ENCODE measurements around the gene FOXM1. TPM values are rescaled to one million over a fixed set of nuclear protein-coding genes. Genes with fewer than 3 reads are reported as not detected.
A peak's percentile ranks its signal among the peaks of the same experiment; 100 is the strongest.

Gene FOXM1
- polyA plus RNA-seq, 3 donors, result 26.6 to 37.2 (median 35.1) TPM

GRCh38 chr12:2855546-2855945 lies 21.4 kb downstream of the FOXM1 start:
- DNase-seq (ENCODE audit: extremely low read depth in 1 of 11, low read depth in 9 of 11, low spot score in 4 of 11), result no peak

GRCh38 chr12:2854669-2855453 lies 22.1 kb downstream of the FOXM1 start:
- no peak for DNase-seq (ENCODE audit: extremely low read depth in 1 of 11, low read depth in 9 of 11, low spot score in 4 of 11)

GRCh38 chr12:2853626-2854025 lies 23.3 kb downstream of the FOXM1 start:
- DNase-seq (ENCODE audit: extremely low read depth in 1 of 11, low read depth in 9 of 11, low spot score in 4 of 11), result peak in 7 of 11 donors; percentile 61 to 77 (median 74)

- DNase-seq (ENCODE audit: extremely low read depth in 1 of 11, low read depth in 9 of 11, low spot score in 4 of 11), result no peak
Observed at GRCh38 chr12:2851931-2852330, 25.0 kb downstream of the FOXM1 start.

GRCh38 chr12:2845280-2845679 lies 31.7 kb downstream of the FOXM1 start:
- peak in 5 of 11 donors; percentile 42 to 53 (median 44) for DNase-seq (ENCODE audit: extremely low read depth in 1 of 11, low read depth in 9 of 11, low spot score in 4 of 11)

- DNase-seq (ENCODE audit: extremely low read depth in 1 of 11, low read depth in 9 of 11, low spot score in 4 of 11), result no peak
Observed at GRCh38 chr12:2844786-2845185, 32.2 kb downstream of the FOXM1 start.

- no peak for DNase-seq (ENCODE audit: extremely low read depth in 1 of 11, low read depth in 9 of 11, low spot score in 4 of 11)
Observed at GRCh38 chr12:2842948-2843347, 34.0 kb downstream of the FOXM1 start.

GRCh38 chr12:2841056-2841650 lies 35.8 kb downstream of the FOXM1 start:
- DNase-seq (ENCODE audit: extremely low read depth in 1 of 11, low read depth in 9 of 11, low spot score in 4 of 11), result no peak

GRCh38 chr12:2836574-2836973 lies 40.4 kb downstream of the FOXM1 start:
- no peak for DNase-seq (ENCODE audit: extremely low read depth in 1 of 11, low read depth in 9 of 11, low spot score in 4 of 11)

GRCh38 chr12:2835691-2836403 lies 41.1 kb downstream of the FOXM1 start:
- no peak for DNase-seq (ENCODE audit: extremely low read depth in 1 of 11, low read depth in 9 of 11, low spot score in 4 of 11)

- DNase-seq (ENCODE audit: extremely low read depth in 1 of 11, low read depth in 9 of 11, low spot score in 4 of 11), result peak in 10 of 11 donors; percentile 44 to 84 (median 74)
Observed at GRCh38 chr12:2834581-2835491, 42.1 kb downstream of the FOXM1 start, which contains the start of gene NRIP2. Gene NRIP2, minus strand, starts transcription at chr12:2835035. Its CDS starts 52 bp downstream, at chr12:2834983.

GRCh38 chr12:2833810-2834209 lies 43.2 kb downstream of the FOXM1 start:
- DNase-seq (ENCODE audit: extremely low read depth in 1 of 11, low read depth in 9 of 11, low spot score in 4 of 11), result no peak

GRCh38 chr12:2833327-2833726 lies 43.6 kb downstream of the FOXM1 start:
- no peak for DNase-seq (ENCODE audit: extremely low read depth in 1 of 11, low read depth in 9 of 11, low spot score in 4 of 11)

GRCh38 chr12:2832550-2833127 lies 44.3 kb downstream of the FOXM1 start:
- no peak for DNase-seq (ENCODE audit: extremely low read depth in 1 of 11, low read depth in 9 of 11, low spot score in 4 of 11)

GRCh38 chr12:2829275-2829674 lies 47.7 kb downstream of the FOXM1 start:
- DNase-seq (ENCODE audit: extremely low read depth in 1 of 11, low read depth in 9 of 11, low spot score in 4 of 11), result no peak

GRCh38 chr12:2826721-2827515 lies 50.1 kb downstream of the FOXM1 start:
- no peak for DNase-seq (ENCODE audit: extremely low read depth in 1 of 11, low read depth in 9 of 11, low spot score in 4 of 11)

- DNase-seq (ENCODE audit: extremely low read depth in 1 of 11, low read depth in 9 of 11, low spot score in 4 of 11), result no peak
Observed at GRCh38 chr12:2826036-2826435, 50.9 kb downstream of the FOXM1 start.

- DNase-seq (ENCODE audit: extremely low read depth in 1 of 11, low read depth in 9 of 11, low spot score in 4 of 11), result no peak
Observed at GRCh38 chr12:2825132-2825531, 51.8 kb downstream of the FOXM1 start.
